Trophoblast cell (in vitro differentiated cells and primary cell): ENCODE results near the gene NR5A1.

ENCODE experiments used
- DNase-seq, 2 donors: peaks; one replicate each; pipeline ENCODE4 v3.0.0-alpha.2; 2016
- H2AFZ ChIP-seq: 2 replicates; pipeline ENCODE4 v1.6.1; 2013; ENCODE audit warnings: low read length, moderate library complexity, mild to moderate bottlenecking; ENCODE audit not compliant: insufficient read depth, poor library complexity
- H2AK5ac ChIP-seq: 2 replicates; pipeline ENCODE4 v1.6.1; 2013; ENCODE audit warnings: mild to moderate bottlenecking, low read length
- H2BK120ac ChIP-seq: 2 replicates; pipeline ENCODE4 v1.6.1; 2013; ENCODE audit warnings: low read length, mild to moderate bottlenecking, moderate library complexity; ENCODE audit not compliant: insufficient read depth, poor library complexity
- H2BK12ac ChIP-seq: 2 replicates; pipeline ENCODE4 v1.6.1; 2013; ENCODE audit warnings: mild to moderate bottlenecking, low read length, moderate library complexity
- H2BK5ac ChIP-seq: 2 replicates; pipeline ENCODE4 v1.6.1; 2013; ENCODE audit warnings: low read length, low read depth, moderate library complexity, mild to moderate bottlenecking; ENCODE audit not compliant: poor library complexity
- H3K14ac ChIP-seq: 2 replicates; pipeline ENCODE4 v1.6.1; 2013; ENCODE audit warnings: mild to moderate bottlenecking, low read length
- H3K18ac ChIP-seq: 2 replicates; pipeline ENCODE4 v1.6.1; 2013; ENCODE audit warnings: mild to moderate bottlenecking, low read length
- H3K23ac ChIP-seq: 2 replicates; pipeline ENCODE4 v1.6.1; 2013; ENCODE audit warnings: low read length
- H3K27ac ChIP-seq: 2 replicates; pipeline ENCODE4 v1.5.1; 2013; ENCODE audit warnings: low read depth, mild to moderate bottlenecking, inconsistent platforms, low read length, moderate library complexity
- H3K27me3 ChIP-seq: 2 replicates; pipeline ENCODE4 v1.6.1; 2013; ENCODE audit warnings: inconsistent platforms, mild to moderate bottlenecking, low read length, moderate library complexity; ENCODE audit not compliant: insufficient read depth
- H3K36me3 ChIP-seq, 2 experiments: 1 replicate in 1 of 2; 2 replicates in 1 of 2; pipeline ENCODE4 v1.6.1; 2013; ENCODE audit warnings: low read length in 2 of 2, mild to moderate bottlenecking in 2 of 2, moderate library complexity in 1 of 2; ENCODE audit not compliant: insufficient read depth in 2 of 2, control insufficient read depth in 1 of 2
- H3K4ac ChIP-seq: 2 replicates; pipeline ENCODE4 v1.6.1; 2013; ENCODE audit warnings: low read depth, mild to moderate bottlenecking, low read length, moderate library complexity
- H3K4me1 ChIP-seq, 2 experiments: 1 replicate in 1 of 2; 2 replicates in 1 of 2; pipeline ENCODE4 v1.6.1; 2013; ENCODE audit warnings: low read length in 2 of 2, mild to moderate bottlenecking in 2 of 2, moderate library complexity in 1 of 2; ENCODE audit not compliant: insufficient read depth in 2 of 2, control insufficient read depth in 1 of 2
- H3K4me2 ChIP-seq: 2 replicates; pipeline ENCODE4 v1.6.1; 2013; ENCODE audit warnings: inconsistent platforms, mild to moderate bottlenecking, low read length, moderate library complexity
- H3K4me3 ChIP-seq: 2 replicates; pipeline ENCODE4 v1.5.1; 2013; ENCODE audit warnings: mild to moderate bottlenecking, low read depth, low read length, inconsistent platforms
- H3K79me1 ChIP-seq: one replicate; pipeline ENCODE4 v1.6.1; 2013; ENCODE audit warnings: low read length
- H3K79me2 ChIP-seq: 2 replicates; pipeline ENCODE4 v1.6.1; 2013; ENCODE audit warnings: low read length, mild to moderate bottlenecking; ENCODE audit not compliant: control insufficient read depth, insufficient read depth, poor library complexity
- H3K9ac ChIP-seq: 2 replicates; pipeline ENCODE4 v1.6.1; 2013; ENCODE audit warnings: mild to moderate bottlenecking, low read length
- H3K9me3 ChIP-seq: 2 replicates; pipeline ENCODE4 v1.6.1; 2013; ENCODE audit warnings: low read depth, mild to moderate bottlenecking, control low read depth, inconsistent platforms, low read length; ENCODE audit not compliant: insufficient read depth
- H4K12ac ChIP-seq: 2 replicates; pipeline ENCODE4 v1.6.1; 2013; ENCODE audit warnings: low read depth, mild to moderate bottlenecking, low read length, moderate library complexity
- H4K8ac ChIP-seq: 2 replicates; pipeline ENCODE4 v1.6.1; 2013; ENCODE audit warnings: low read depth, mild to moderate bottlenecking, low read length, moderate library complexity
- H4K91ac ChIP-seq: one replicate; pipeline ENCODE4 v1.6.1; 2013; ENCODE audit warnings: low read depth, mild to moderate bottlenecking, low read length, moderate library complexity
- WGBS: extraction: QIAGEN DNeasy Blood & Tissue Kit; methylation state at CpG from one replicate; pipeline ENCODE4 v1.1.7; 2013; ENCODE audit warnings: missing lambda C conversion rate; ENCODE audit not compliant: insufficient read length, insufficient coverage; ENCODE audit errors: extremely low coverage; 5-methylcytosine and 5-hydroxymethylcytosine counted together

Gene NR5A1

GRCh38 chr9:124498040-124498439 lies 9.2 kb downstream of the NR5A1 start:
- Histone ChIP-seq H4K8ac (no peak overlapping the region), H3K4ac (no peak overlapping the region)
- WGBS, result no CpG with 5 or more reads among the region's 6 CpGs

GRCh38 chr9:124497441-124497840 lies 9.8 kb downstream of the NR5A1 start:
- no peaks in the 10 kb centered on the region for H3K79me2 ChIP-seq
- no peaks in the 10 kb centered on the region for H3K9me3 ChIP-seq
- H3K27ac ChIP-seq, result no peak overlapping the region

More at GRCh38 chr9:124498040-124498439, 9.2 kb downstream of the NR5A1 start:
- H2BK120ac ChIP-seq, result no peak overlapping the region
- H3K23ac ChIP-seq, result no peak overlapping the region
- H4K91ac ChIP-seq, result no peak overlapping the region
- H3K14ac ChIP-seq, result no peak overlapping the region
- no peak overlapping the region for H4K12ac ChIP-seq
- H3K27me3 ChIP-seq, result peaks cover 9% of the 10 kb centered on the region
- H3K4me2 ChIP-seq, result no peak overlapping the region
- H3K18ac ChIP-seq, result no peak overlapping the region
- no peak overlapping the region for H3K27ac ChIP-seq
- H2AK5ac ChIP-seq, result no peak overlapping the region
- no peak overlapping the region for H2BK5ac ChIP-seq
- no peaks in the 10 kb centered on the region for H3K4me1 ChIP-seq
- H3K4me3 ChIP-seq, result no peak overlapping the region
- no peaks in the 10 kb centered on the region for H3K9me3 ChIP-seq
- H2AFZ ChIP-seq, result no peak overlapping the region
- no peaks in the 10 kb centered on the region for H3K79me1 ChIP-seq
- no peaks in the 10 kb centered on the region for H3K36me3 ChIP-seq
- no peak overlapping the region for H2BK12ac ChIP-seq
- no peak for DNase-seq
- no peaks in the 10 kb centered on the region for H3K79me2 ChIP-seq
- H3K9ac ChIP-seq, result no peak overlapping the region

GRCh38 chr9:124496463-124496862 lies 10.7 kb downstream of the NR5A1 start:
- Histone ChIP-seq H3K27ac (no peak overlapping the region), H4K12ac (no peak overlapping the region), H3K27me3 (no peaks in the 10 kb centered on the region), H2BK12ac (no peak overlapping the region), H3K4ac (no peak overlapping the region), H2BK120ac (no peak overlapping the region), H4K8ac (no peak overlapping the region), H3K9me3 (no peaks in the 10 kb centered on the region), H3K4me3 (no peak overlapping the region), H3K4me1 (no peaks in the 10 kb centered on the region), H2AFZ (no peak overlapping the region), H4K91ac (no peak overlapping the region), H3K23ac (no peak overlapping the region), H3K9ac (no peak overlapping the region), H2AK5ac (no peak overlapping the region), H2BK5ac (no peak overlapping the region), H3K79me1 (no peaks in the 10 kb centered on the region), H3K36me3 (no peaks in the 10 kb centered on the region), H3K18ac (no peak overlapping the region), H3K79me2 (no peaks in the 10 kb centered on the region), H3K14ac (no peak overlapping the region), H3K4me2 (no peak overlapping the region)
- no CpG with 5 or more reads among the region's 15 CpGs for WGBS
- DNase-seq, result no peak

More at GRCh38 chr9:124497441-124497840, 9.8 kb downstream of the NR5A1 start:
- H2BK5ac ChIP-seq, result no peak overlapping the region
- H2BK12ac ChIP-seq, result no peak overlapping the region
- H2BK120ac ChIP-seq, result no peak overlapping the region
- no peak overlapping the region for H2AK5ac ChIP-seq
- H3K4me2 ChIP-seq, result no peak overlapping the region
- WGBS, result no CpG with 5 or more reads among the region's 8 CpGs
- no peak overlapping the region for H3K14ac ChIP-seq
- H3K27me3 ChIP-seq, result peaks cover 4% of the 10 kb centered on the region
- no peaks in the 10 kb centered on the region for H3K36me3 ChIP-seq
- H3K4me1 ChIP-seq, result no peaks in the 10 kb centered on the region
- DNase-seq, result no peak
- H3K23ac ChIP-seq, result no peak overlapping the region
- no peak overlapping the region for H3K18ac ChIP-seq
- no peak overlapping the region for H3K4me3 ChIP-seq
- H4K91ac ChIP-seq, result no peak overlapping the region
- no peak overlapping the region for H4K12ac ChIP-seq
- H3K9ac ChIP-seq, result no peak overlapping the region
- no peak overlapping the region for H4K8ac ChIP-seq
- no peaks in the 10 kb centered on the region for H3K79me1 ChIP-seq
- H2AFZ ChIP-seq, result no peak overlapping the region
- H3K4ac ChIP-seq, result no peak overlapping the region

- Histone ChIP-seq H3K4ac (no peak overlapping the region), H3K23ac (no peak overlapping the region), H3K14ac (no peak overlapping the region), H4K91ac (no peak overlapping the region), H3K18ac (no peak overlapping the region), H3K36me3 (no peaks in the 10 kb centered on the region), H4K12ac (no peak overlapping the region), H2BK12ac (no peak overlapping the region), H3K4me3 (no peak overlapping the region), H3K79me2 (no peaks in the 10 kb centered on the region), H2AK5ac (no peak overlapping the region), H2AFZ (no peak overlapping the region), H4K8ac (no peak overlapping the region), H3K4me1 (no peaks in the 10 kb centered on the region), H3K9ac (no peak overlapping the region), H3K79me1 (no peaks in the 10 kb centered on the region), H3K27me3 (no peaks in the 10 kb centered on the region), H3K4me2 (no peak overlapping the region), H2BK120ac (no peak overlapping the region), H3K27ac (no peak overlapping the region), H3K9me3 (no peaks in the 10 kb centered on the region), H2BK5ac (no peak overlapping the region)
- WGBS, result no CpG with 5 or more reads among the region's 3 CpGs
- no peak for DNase-seq
Observed at GRCh38 chr9:124496075-124496449, 11.1 kb downstream of the NR5A1 start.
